ENCODE results near the gene RASEF. TPM values are rescaled to one million over a fixed set of nuclear protein-coding genes. Genes with fewer than 3 reads are reported as not detected.

The RASEF gene
- total RNA-seq, 1 experiment from 2014 or later = 12.3 TPM

DNA sequence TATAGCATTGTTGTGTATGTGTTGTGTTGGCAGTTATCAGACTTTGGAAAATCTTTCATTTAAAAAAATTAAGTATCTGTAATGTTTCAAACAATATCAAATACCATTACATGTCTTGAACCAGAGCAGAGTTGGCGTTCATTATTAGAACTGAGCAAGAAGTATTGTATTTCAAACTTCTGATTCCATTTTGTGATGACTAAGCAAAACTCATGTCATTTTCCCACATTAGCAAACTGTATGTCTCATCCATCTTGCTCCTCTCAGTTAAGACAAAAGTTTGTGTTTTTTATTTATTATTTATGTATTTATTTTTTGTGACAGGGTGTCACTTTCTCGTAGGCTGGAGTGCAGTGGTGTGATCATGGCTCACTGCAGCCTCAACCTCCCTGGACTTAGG is 4.6 kb upstream of the RASEF start:
- no peak overlapping the region for H2AFZ ChIP-seq (ENCODE audit: low read length)
- no peaks in the 10 kb centered on the region for H3F3A ChIP-seq (ENCODE audit: low read length, unreplicated experiment)
- no peaks in the 10 kb centered on the region for H3K36me3 ChIP-seq (ENCODE audit: low read depth, low read length)
- no peaks in the 10 kb centered on the region for H3K9me3 ChIP-seq (ENCODE audit: low read length)
- H3K27me3 ChIP-seq (ENCODE audit: low read length) = no peaks in the 10 kb centered on the region
- no peak for ATAC-seq
- no peak overlapping the region for H3K9ac ChIP-seq (ENCODE audit: low read length)
- H3K4me1 ChIP-seq (ENCODE audit: insufficient read depth, low read length) = peaks cover 14% of the 10 kb centered on the region
- no TSS peak for BruUV-seq (replicated peaks)
- no peak overlapping the region for H3K27ac ChIP-seq (ENCODE audit: low read length)
- H3K9me2 ChIP-seq (replicated peaks; ENCODE audit: low read length) = no peaks in the 10 kb centered on the region
- CTCF ChIA-PET = no interaction called here
- no peaks in the 10 kb centered on the region for H3K79me2 ChIP-seq (ENCODE audit: low read length)
- TF ChIP-seq, protein P1, sequence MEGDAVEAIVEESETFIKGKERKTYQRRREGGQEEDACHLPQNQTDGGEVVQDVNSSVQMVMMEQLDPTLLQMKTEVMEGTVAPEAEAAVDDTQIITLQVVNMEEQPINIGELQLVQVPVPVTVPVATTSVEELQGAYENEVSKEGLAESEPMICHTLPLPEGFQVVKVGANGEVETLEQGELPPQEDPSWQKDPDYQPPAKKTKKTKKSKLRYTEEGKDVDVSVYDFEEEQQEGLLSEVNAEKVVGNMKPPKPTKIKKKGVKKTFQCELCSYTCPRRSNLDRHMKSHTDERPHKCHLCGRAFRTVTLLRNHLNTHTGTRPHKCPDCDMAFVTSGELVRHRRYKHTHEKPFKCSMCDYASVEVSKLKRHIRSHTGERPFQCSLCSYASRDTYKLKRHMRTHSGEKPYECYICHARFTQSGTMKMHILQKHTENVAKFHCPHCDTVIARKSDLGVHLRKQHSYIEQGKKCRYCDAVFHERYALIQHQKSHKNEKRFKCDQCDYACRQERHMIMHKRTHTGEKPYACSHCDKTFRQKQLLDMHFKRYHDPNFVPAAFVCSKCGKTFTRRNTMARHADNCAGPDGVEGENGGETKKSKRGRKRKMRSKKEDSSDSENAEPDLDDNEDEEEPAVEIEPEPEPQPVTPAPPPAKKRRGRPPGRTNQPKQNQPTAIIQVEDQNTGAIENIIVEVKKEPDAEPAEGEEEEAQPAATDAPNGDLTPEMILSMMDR (conservative IDR thresholded peaks at IDR 0.05; ENCODE audit: low read depth, low read length) = no peak
- TF ChIP-seq EZH2 (IDR thresholded peaks at IDR 0.05; ENCODE audit: low read length, unreplicated experiment) = no peak
- no peak overlapping the region for H3K4me2 ChIP-seq (ENCODE audit: low read length)
- DNase-seq = no peak
- no peak overlapping the region for H3K4me3 ChIP-seq (ENCODE audit: low read length)
- POLR2A ChIA-PET (ENCODE audit: unreplicated experiment) = no interaction called here
- no peaks in the 10 kb centered on the region for H4K20me1 ChIP-seq (ENCODE audit: low read length)
- intact Hi-C loops (cut with micrococcal nuclease) = loop anchor here (10.0 kb wide), 1 partner anchor 73 kb away; no protein-coding TSS in a partner anchor

DNA sequence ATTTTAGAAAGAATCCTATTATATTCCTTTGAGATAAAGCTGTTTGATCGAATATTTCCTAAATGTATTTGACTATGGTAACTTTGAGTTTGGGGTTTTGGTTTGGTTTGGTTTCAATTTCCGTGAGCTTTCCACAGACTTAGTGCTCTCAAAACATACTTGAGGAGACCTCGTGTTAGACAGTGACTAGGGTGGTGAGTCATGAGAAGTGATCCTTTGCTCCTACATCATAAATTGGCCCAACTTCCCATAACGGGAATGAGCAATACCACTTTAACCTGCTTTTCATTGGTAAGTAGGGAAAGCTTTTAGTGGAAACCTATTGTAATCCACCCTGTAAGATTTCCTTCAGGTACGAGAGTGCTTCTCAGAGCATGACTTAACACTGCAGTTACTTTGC is 3.8 kb upstream of the RASEF start:
- Histone ChIP-seq H2AFZ (ENCODE audit: low read length) (no peak overlapping the region), H3K9me2 (replicated peaks; ENCODE audit: low read length) (no peaks in the 10 kb centered on the region), H3F3A (ENCODE audit: low read length, unreplicated experiment) (no peaks in the 10 kb centered on the region), H3K9ac (ENCODE audit: low read length) (no peak overlapping the region), H3K27me3 (ENCODE audit: low read length) (no peaks in the 10 kb centered on the region), H3K79me2 (ENCODE audit: low read length) (peaks cover under 1% of the 10 kb centered on the region), H3K4me2 (ENCODE audit: low read length) (peak overlapping the region; percentile 14; the same call in 1 of the 2 replicates), H3K9me3 (ENCODE audit: low read length) (no peaks in the 10 kb centered on the region), H3K4me3 (ENCODE audit: low read length) (no peak overlapping the region), H3K27ac (ENCODE audit: low read length) (no peak overlapping the region; the same call in 1 of the 2 replicates), H3K4me1 (ENCODE audit: insufficient read depth, low read length) (peaks cover 14% of the 10 kb centered on the region), H3K36me3 (ENCODE audit: low read depth, low read length) (no peaks in the 10 kb centered on the region), H4K20me1 (ENCODE audit: low read length) (no peaks in the 10 kb centered on the region)
- peak; percentile 75 for DNase-seq
- TF ChIP-seq, protein P1 (conservative IDR thresholded peaks at IDR 0.05; ENCODE audit: low read depth, low read length) = no peak
- TF ChIP-seq EZH2phosphoT487 (IDR thresholded peaks at IDR 0.05; ENCODE audit: borderline replicate concordance, low read length) = no peak
- TF ChIP-seq EZH2 (IDR thresholded peaks at IDR 0.05; ENCODE audit: low read length, unreplicated experiment) = no peak
- peak; percentile 18; the same call in 1 of the 2 replicates for ATAC-seq
- POLR2A ChIA-PET (ENCODE audit: unreplicated experiment) = no interaction called here
- intact Hi-C loops (cut with micrococcal nuclease) = loop anchor here (10.0 kb wide), 1 partner anchor 72 kb away; no protein-coding TSS in a partner anchor
- CTCF ChIA-PET = interaction anchor here (0.5 kb wide), 1 partner anchor 42 kb away, joined by 3 read pairs; no protein-coding TSS in a partner anchor
- BruUV-seq (replicated peaks) = no TSS peak

DNA sequence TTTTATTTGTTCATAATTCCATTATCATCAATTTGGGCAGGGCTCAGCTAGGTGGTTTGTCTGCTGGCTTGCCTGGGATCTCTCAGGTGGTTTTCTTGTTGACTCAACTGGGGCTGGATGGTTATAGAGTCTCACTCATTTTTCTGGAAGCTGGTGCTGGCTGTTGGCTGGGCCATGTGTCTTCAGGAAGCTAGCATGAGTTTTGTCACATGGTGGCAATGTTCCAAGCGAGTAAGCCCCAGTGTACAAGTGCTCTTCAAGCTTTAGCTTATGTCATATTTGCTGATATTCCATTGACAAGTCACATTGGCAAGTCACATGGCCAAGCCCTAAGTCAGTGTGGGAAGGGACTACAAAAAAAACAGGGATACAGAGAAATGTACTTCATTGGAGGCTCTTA is 2.3 kb upstream of the RASEF start:
- Histone ChIP-seq H3K27me3 (ENCODE audit: low read length) (no peaks in the 10 kb centered on the region), H3K4me1 (ENCODE audit: insufficient read depth, low read length) (peaks cover 22% of the 10 kb centered on the region), H3F3A (ENCODE audit: low read length, unreplicated experiment) (no peaks in the 10 kb centered on the region), H3K4me2 (ENCODE audit: low read length) (no peak overlapping the region), H3K36me3 (ENCODE audit: low read depth, low read length) (no peaks in the 10 kb centered on the region), H4K20me1 (ENCODE audit: low read length) (no peaks in the 10 kb centered on the region), H3K9me2 (replicated peaks; ENCODE audit: low read length) (no peaks in the 10 kb centered on the region), H3K9ac (ENCODE audit: low read length) (no peak overlapping the region), H2AFZ (ENCODE audit: low read length) (no peak overlapping the region), H3K79me2 (ENCODE audit: low read length) (peaks cover 11% of the 10 kb centered on the region), H3K9me3 (ENCODE audit: low read length) (no peaks in the 10 kb centered on the region), H3K4me3 (ENCODE audit: low read length) (no peak overlapping the region), H3K27ac (ENCODE audit: low read length) (no peak overlapping the region)
- ChIA-PET CTCF (no interaction called here), POLR2A (ENCODE audit: unreplicated experiment) (no interaction called here)
- ATAC-seq (no peak), DNase-seq (no peak)
- BruUV-seq (replicated peaks) = no TSS peak
- no peak for TF ChIP-seq EZH2phosphoT487 (IDR thresholded peaks at IDR 0.05; ENCODE audit: borderline replicate concordance, low read length)
- TF ChIP-seq, protein P1 (conservative IDR thresholded peaks at IDR 0.05; ENCODE audit: low read depth, low read length) = no peak
- no peak for TF ChIP-seq EZH2 (IDR thresholded peaks at IDR 0.05; ENCODE audit: low read length, unreplicated experiment)
- intact Hi-C loops (cut with micrococcal nuclease) = loop anchor here (10.0 kb wide), 1 partner anchor 70 kb away; no protein-coding TSS in a partner anchor
